HUES48 (cell line): ENCODE measurements around the gene FAT2.

Source experiments
- H3K27ac ChIP-seq: one replicate; pipeline ENCODE4 v1.7.0; 2013; ENCODE audit warnings: low read depth, low read length, inconsistent platforms
- H3K27me3 ChIP-seq: 2 replicates; pipeline ENCODE4 v1.6.1; 2013; ENCODE audit warnings: mild to moderate bottlenecking, low read length; ENCODE audit not compliant: control insufficient read depth, insufficient read depth
- H3K36me3 ChIP-seq: 2 replicates; pipeline ENCODE4 v1.6.1; 2013; ENCODE audit warnings: low read length; ENCODE audit not compliant: control insufficient read depth, insufficient read depth
- H3K4me1 ChIP-seq: 2 replicates; pipeline ENCODE4 v1.6.1; 2013; ENCODE audit warnings: mild to moderate bottlenecking, low read length; ENCODE audit not compliant: control insufficient read depth, insufficient read depth
- H3K4me3 ChIP-seq: 2 replicates; pipeline ENCODE4 v1.5.1; 2013; ENCODE audit warnings: mild to moderate bottlenecking, low read depth, low read length
- H3K9ac ChIP-seq: 2 replicates; pipeline ENCODE4 v1.6.1; 2013; ENCODE audit warnings: mild to moderate bottlenecking, low read depth, low read length, moderate library complexity
- H3K9me3 ChIP-seq: 2 replicates; pipeline ENCODE4 v1.6.1; 2013; ENCODE audit warnings: low read length; ENCODE audit not compliant: control insufficient read depth, insufficient read depth

The FAT2 gene

DNA sequence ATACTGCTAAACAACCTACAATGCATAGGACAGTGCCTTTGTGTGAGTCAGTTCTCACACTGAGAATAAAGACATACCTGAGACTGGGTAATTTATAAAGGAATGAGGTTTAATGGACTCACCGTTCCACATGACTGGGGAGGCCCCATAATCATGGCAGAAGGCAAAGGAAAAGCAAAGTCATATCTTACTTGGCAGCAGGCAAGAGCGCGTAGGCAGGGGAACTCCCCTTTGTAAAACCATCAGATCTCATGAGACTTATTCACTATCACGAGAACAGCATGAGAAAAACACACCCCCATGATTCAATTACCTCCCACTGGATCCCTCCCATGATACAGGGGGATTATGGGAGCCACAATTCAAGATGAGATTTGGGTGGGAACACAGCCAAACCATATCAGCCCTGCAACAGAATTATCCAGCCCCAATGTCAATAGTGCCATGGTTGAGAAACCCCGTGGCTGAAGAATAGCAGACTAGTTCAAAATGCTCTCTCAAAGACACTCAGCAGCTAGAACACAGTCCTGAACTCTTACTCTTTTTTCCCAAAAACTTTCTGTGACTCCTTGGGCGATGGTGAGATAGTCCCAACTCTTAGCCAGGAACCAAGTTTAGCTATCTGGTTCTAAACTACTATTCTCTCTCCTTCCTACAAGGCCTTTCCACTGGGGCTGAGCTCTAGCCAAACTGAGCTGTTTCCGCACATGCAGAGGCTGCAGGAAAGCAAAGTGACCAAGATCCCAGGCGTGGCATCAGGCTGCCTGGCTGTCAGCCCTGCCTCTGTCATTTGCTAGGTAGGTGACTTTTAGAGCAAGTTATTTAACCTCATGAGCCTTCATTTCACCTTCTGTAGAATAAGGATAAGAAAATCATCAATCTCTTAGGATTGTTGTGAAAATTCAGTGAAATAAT lies 21.7 kb downstream of the FAT2 start:
- H3K27me3 ChIP-seq = peaks cover 10% of the 10 kb centered on the region; the same call in 1 of the 2 replicates
- H3K9me3 ChIP-seq = no peaks in the 10 kb centered on the region
- H3K27ac ChIP-seq = no peak overlapping the region
- H3K4me1 ChIP-seq = peaks cover 12% of the 10 kb centered on the region
- H3K4me3 ChIP-seq = no peak overlapping the region
- H3K36me3 ChIP-seq = no peaks in the 10 kb centered on the region
- no peak overlapping the region for H3K9ac ChIP-seq

DNA sequence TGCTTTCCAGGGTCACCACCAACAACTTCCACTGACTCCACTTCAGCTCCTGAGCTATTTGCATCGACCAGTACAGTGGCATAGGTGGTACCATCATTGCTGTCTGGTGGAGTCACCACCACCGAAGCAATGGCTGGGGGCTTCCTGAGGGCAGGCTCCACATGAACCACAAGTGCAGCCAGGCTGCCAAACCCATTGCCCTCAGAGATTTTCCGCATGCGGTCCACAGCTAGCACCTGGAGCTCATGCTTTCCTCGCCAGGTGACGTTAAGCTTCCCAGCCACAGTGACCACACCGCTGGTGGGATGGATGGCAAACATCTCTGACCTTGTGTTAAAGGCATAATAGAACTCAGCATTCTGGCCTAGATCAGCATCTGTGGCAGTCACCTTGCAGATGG lies 23.1 kb downstream of the FAT2 start:
- H3K9ac ChIP-seq = no peak overlapping the region
- peaks cover 12% of the 10 kb centered on the region for H3K4me1 ChIP-seq
- no peak overlapping the region for H3K27ac ChIP-seq
- H3K36me3 ChIP-seq = no peaks in the 10 kb centered on the region
- H3K4me3 ChIP-seq = no peak overlapping the region
- H3K27me3 ChIP-seq = peaks cover 8% of the 10 kb centered on the region; the same call in 1 of the 2 replicates
- H3K9me3 ChIP-seq = no peaks in the 10 kb centered on the region

DNA sequence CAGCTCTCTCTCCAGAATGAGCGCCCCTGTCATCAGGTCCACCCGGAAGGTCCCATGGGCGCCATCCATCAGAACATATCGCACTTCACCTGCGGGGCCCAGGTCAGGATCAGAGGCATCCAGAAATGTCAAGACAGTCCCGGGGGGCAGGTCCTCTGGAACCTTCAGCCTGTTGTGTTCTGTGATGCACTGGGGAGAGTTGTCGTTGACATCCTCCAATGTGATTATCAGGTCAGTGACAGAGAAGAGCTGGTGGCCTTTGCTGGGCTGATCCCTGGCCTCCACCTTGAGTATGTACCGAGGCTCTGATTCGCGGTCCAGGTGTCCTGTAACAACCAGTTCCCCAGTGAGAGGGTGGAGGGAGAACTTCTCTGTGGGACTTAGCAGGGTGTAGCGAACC lies 25.2 kb downstream of the FAT2 start:
- Histone ChIP-seq H3K27me3 (0 out of 2 replicates have a peak, but pooled peaks cover 3% of the 10 kb centered on the region), H3K27ac (no peak overlapping the region), H3K9me3 (no peaks in the 10 kb centered on the region), H3K4me3 (no peak overlapping the region), H3K36me3 (no peaks in the 10 kb centered on the region), H3K4me1 (peaks cover 17% of the 10 kb centered on the region), H3K9ac (no peak overlapping the region)

DNA sequence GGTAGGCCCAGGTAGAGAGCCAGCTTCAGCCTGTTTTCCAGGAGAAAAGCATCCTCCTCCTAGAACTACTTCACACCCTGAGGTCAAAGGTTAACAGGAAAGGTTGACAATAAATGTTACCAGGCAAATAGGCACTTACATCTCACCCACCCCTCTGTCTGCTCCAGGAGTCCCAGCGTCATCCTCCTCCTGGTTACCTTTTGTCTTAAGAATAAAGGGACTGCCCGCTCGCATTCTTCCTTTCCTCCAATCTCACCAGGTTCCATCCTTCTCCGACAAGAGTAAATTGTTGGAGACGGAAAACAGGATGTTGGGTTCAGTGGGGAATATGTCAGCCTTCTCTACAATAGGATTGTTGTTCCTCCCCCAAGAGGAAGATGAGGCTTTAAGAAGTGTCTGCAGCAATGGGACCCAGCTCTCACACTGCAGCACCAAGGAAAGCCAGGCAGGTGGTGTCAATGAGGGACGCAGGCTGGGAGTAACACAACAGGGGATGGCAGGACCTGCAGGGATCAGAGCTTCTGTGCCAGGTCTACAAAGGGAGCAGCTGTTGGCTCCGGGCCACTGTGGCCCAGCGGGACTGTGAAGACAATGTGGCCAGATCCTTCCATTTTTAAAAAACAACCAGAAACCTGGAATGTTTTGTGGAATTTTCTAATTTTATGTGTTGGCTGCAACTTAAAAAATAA lies 29.0 kb downstream of the FAT2 start:
- Histone ChIP-seq H3K27ac (no peak overlapping the region), H3K4me3 (no peak overlapping the region), H3K9me3 (no peaks in the 10 kb centered on the region), H3K4me1 (0 out of 2 replicates have a peak, but pooled peaks cover 8% of the 10 kb centered on the region), H3K36me3 (no peaks in the 10 kb centered on the region), H3K9ac (no peak overlapping the region), H3K27me3 (no peaks in the 10 kb centered on the region)

DNA sequence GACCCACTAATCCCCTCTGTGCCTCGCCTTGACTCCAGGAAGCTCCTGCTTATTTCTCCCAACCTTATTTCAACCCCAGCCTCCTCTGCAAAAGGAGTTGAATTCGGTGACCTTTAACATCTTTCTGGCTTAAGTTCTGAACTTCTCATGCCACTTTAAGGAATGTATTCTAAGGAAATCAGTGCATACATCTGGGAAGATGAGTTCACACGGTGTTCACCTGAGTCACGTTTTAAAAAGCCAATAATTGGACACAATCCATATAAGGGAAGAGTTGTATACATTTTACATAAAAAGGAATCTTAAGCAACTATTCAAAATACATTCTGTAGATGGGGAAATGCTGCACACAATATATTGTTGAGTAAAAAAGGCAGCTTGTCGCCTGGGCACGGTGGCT lies 33.2 kb downstream of the FAT2 start:
- no peaks in the 10 kb centered on the region for H3K27me3 ChIP-seq

GRCh38 chr5:151557466-151557865 lies 33.7 kb downstream of the FAT2 start:
- H3K4me1 ChIP-seq = 0 out of 2 replicates have a peak, but pooled peaks cover 8% of the 10 kb centered on the region
- no peak overlapping the region for H3K4me3 ChIP-seq
- no peaks in the 10 kb centered on the region for H3K36me3 ChIP-seq
- H3K27ac ChIP-seq = no peak overlapping the region
- no peaks in the 10 kb centered on the region for H3K27me3 ChIP-seq
- H3K9me3 ChIP-seq = no peaks in the 10 kb centered on the region
- no peak overlapping the region for H3K9ac ChIP-seq

More for the DNA sequence above, 33.2 kb downstream of the FAT2 start:
- no peaks in the 10 kb centered on the region for H3K9me3 ChIP-seq
- no peak overlapping the region for H3K4me3 ChIP-seq
- H3K9ac ChIP-seq = no peak overlapping the region
- H3K27ac ChIP-seq = no peak overlapping the region
- H3K4me1 ChIP-seq = 0 out of 2 replicates have a peak, but pooled peaks cover 8% of the 10 kb centered on the region
- no peaks in the 10 kb centered on the region for H3K36me3 ChIP-seq

DNA sequence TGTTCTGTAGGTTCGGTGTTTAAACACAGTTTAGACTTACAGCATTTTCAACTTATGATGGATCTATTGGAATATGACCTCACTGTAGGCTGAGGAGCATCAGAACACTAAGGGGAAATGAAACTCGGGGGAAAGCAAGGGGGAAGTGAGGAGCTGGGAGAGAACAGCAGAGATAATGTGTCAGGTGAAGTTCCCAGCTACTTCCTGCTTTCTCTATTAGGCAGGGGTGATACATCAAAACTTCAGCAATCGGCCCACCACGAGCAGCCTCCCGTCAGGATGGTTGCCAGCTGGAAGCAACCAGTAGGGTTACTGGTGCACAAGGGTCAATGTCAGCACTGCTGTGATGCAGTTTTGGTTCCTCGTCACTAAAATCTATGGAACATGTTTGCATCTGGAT lies 34.3 kb downstream of the FAT2 start:
- no peak overlapping the region for H3K4me3 ChIP-seq

DNA sequence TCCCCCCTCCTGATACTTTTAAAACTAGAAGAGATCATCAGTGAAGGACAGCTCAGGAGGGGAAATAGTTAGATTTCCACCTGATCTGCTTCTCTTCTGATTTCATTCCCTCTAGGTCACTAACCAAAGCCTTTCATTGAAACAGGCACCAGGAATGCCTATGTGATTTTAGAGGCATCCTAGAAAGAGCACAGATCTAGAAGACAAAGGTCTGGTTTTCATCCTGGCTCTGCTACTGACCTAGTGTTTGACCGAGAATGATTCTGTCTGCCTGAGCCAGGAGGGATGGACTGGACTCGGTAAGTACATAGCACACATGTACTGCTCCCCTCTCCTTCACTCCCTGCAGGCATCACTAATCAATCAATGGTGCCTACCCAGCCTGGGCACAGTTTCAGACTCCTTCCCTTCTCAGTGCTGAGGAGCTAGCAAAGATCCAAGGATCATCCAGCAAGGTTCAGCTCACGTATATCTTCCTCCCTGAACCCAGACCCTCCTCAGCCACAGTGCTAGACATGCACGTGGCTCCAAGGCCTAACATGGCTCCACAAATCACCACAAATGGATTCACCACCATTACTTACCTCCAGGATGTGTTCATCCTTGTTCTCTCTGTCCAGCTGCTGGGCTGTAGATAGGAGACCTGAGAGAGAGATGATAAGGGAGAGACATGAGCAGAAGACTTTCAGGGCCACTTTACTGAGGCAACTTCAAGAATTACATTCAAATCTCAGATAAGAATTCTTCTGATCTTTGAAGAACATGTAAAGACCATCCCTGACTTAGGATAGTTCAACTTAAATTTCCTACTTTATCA lies 35.2 kb downstream of the FAT2 start:
- Histone ChIP-seq H3K36me3 (no peaks in the 10 kb centered on the region), H3K27ac (no peak overlapping the region), H3K4me1 (no peaks in the 10 kb centered on the region), H3K9ac (no peak overlapping the region), H3K9me3 (no peaks in the 10 kb centered on the region), H3K4me3 (no peak overlapping the region), H3K27me3 (no peaks in the 10 kb centered on the region)

More for the DNA sequence above, 34.3 kb downstream of the FAT2 start:
- Histone ChIP-seq H3K9me3 (no peaks in the 10 kb centered on the region), H3K27me3 (no peaks in the 10 kb centered on the region), H3K9ac (no peak overlapping the region), H3K4me1 (0 out of 2 replicates have a peak, but pooled peaks cover 2% of the 10 kb centered on the region), H3K27ac (no peak overlapping the region), H3K36me3 (no peaks in the 10 kb centered on the region)

GRCh38 chr5:151553695-151554094 lies 37.4 kb downstream of the FAT2 start:
- no peaks in the 10 kb centered on the region for H3K9me3 ChIP-seq
- no peaks in the 10 kb centered on the region for H3K36me3 ChIP-seq
- H3K27ac ChIP-seq = no peak overlapping the region
- H3K4me3 ChIP-seq = no peak overlapping the region
- H3K4me1 ChIP-seq = no peaks in the 10 kb centered on the region
- H3K9ac ChIP-seq = no peak overlapping the region
- H3K27me3 ChIP-seq = no peaks in the 10 kb centered on the region

DNA sequence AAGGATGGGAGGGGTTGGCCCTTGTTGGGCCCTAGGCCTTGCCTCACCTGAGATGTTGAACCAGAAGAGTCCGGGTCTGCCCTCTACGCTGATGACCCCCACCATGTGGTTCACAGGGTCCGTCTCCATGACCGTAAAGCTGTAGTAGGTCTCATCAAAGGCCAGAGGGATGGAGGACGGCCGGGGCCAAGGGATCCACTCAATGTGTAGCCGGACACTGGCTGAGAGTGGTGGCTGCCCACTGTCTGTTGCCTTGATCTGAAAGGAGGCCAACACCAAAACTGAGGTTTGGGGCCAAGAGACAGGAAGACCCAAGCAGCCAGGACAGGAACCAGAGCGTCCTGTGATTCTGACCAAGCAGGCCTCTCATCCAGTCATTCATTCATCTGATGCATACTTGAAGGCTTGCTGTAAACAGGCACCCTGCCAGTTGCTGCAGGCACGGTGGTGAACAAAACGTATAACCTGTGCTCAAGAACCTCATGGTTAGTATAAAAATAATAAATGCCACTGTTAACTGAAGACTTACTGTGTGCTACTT lies 37.9 kb downstream of the FAT2 start:
- H3K9me3 ChIP-seq = no peaks in the 10 kb centered on the region
- no peaks in the 10 kb centered on the region for H3K4me1 ChIP-seq
- no peak overlapping the region for H3K4me3 ChIP-seq
- H3K27me3 ChIP-seq = no peaks in the 10 kb centered on the region
- H3K9ac ChIP-seq = no peak overlapping the region
- no peaks in the 10 kb centered on the region for H3K36me3 ChIP-seq
- H3K27ac ChIP-seq = no peak overlapping the region
